BLaER1 (cell line): ENCODE data around the gene CRTC1.
A peak's percentile ranks its signal among the peaks of the same experiment; 100 is the strongest.
"Not testable (repeated sequence)": the region's sequence is repeated elsewhere in the genome, so short reads cannot be mapped to it uniquely, and the experiment has no call there.

Experiments used
- H3K27ac ChIP-seq: shearing (Covaris generic); formaldehyde crosslinking; 2 replicates; pipeline ENCODE4 v1.8.1; 2022
- H3K27me3 ChIP-seq: shearing (Covaris generic); formaldehyde crosslinking; 2 replicates; pipeline ENCODE4 v1.8.1; 2022
- H3K36me3 ChIP-seq: shearing (Covaris generic); formaldehyde crosslinking; 2 replicates; pipeline ENCODE4 v1.8.1; 2022
- H3K4me1 ChIP-seq: shearing (Covaris generic); formaldehyde crosslinking; 2 replicates; pipeline ENCODE4 v1.8.1; 2022
- H3K4me2 ChIP-seq: shearing (Covaris generic); formaldehyde crosslinking; 2 replicates; pipeline ENCODE4 v1.8.1; 2022
- H3K4me3 ChIP-seq: shearing (Covaris generic); formaldehyde crosslinking; 2 replicates; pipeline ENCODE4 v1.8.1; 2022
- H3K9ac ChIP-seq: shearing (Covaris generic); formaldehyde crosslinking; 2 replicates; pipeline ENCODE4 v1.8.1; 2022
- H3K9me3 ChIP-seq: shearing (Covaris generic); formaldehyde crosslinking; 2 replicates; pipeline ENCODE4 v1.8.1; 2022
- H4K20me1 ChIP-seq: shearing (Covaris generic); formaldehyde crosslinking; 2 replicates; pipeline ENCODE4 v1.8.1; 2022
- Cebpa-rat ChIP-seq: shearing (Covaris generic); IDR thresholded peaks from 2 replicates; pipeline ENCODE4 v1.8.1; 2022

The CRTC1 gene

GRCh38 chr19:18800636-18801035 lies 117.2 kb downstream of the CRTC1 start:
- no peak overlapping the region for H3K9ac ChIP-seq
- H3K27ac ChIP-seq, result no peak overlapping the region
- no peaks in the 10 kb centered on the region for H3K9me3 ChIP-seq
- no peak for TF ChIP-seq Cebpa-rat
- H3K4me3 ChIP-seq, result no peak overlapping the region
- H3K36me3 ChIP-seq, result no peaks in the 10 kb centered on the region
- H3K27me3 ChIP-seq, result peaks cover 50% of the 10 kb centered on the region
- no peaks in the 10 kb centered on the region for H3K4me1 ChIP-seq
- peaks cover under 1% of the 10 kb centered on the region; the same call in 1 of the 2 replicates for H4K20me1 ChIP-seq
- no peak overlapping the region for H3K4me2 ChIP-seq

- Histone ChIP-seq H3K27me3 (peaks cover 33% of the 10 kb centered on the region), H3K4me1 (no peaks in the 10 kb centered on the region), H4K20me1 (no peaks in the 10 kb centered on the region), H3K9ac (no peak overlapping the region), H3K27ac (no peak overlapping the region), H3K4me2 (no peak overlapping the region), H3K9me3 (no peaks in the 10 kb centered on the region), H3K36me3 (no peaks in the 10 kb centered on the region), H3K4me3 (no peak overlapping the region)
- TF ChIP-seq Cebpa-rat, result no peak
These were observed 118.9 kb downstream of the CRTC1 start for GRCh38 chr19:18802354-18802753.

- H3K27ac ChIP-seq, result no peak overlapping the region
- H3K27me3 ChIP-seq, result peaks cover 20% of the 10 kb centered on the region
- H3K4me3 ChIP-seq, result no peak overlapping the region
- no peaks in the 10 kb centered on the region for H3K9me3 ChIP-seq
- no peaks in the 10 kb centered on the region for H3K4me1 ChIP-seq
- H3K9ac ChIP-seq, result no peak overlapping the region
- H4K20me1 ChIP-seq, result no peaks in the 10 kb centered on the region
- no peaks in the 10 kb centered on the region for H3K36me3 ChIP-seq
- H3K4me2 ChIP-seq, result no peak overlapping the region
- TF ChIP-seq Cebpa-rat, result no peak
These were observed 120.2 kb downstream of the CRTC1 start for GRCh38 chr19:18803550-18804138.

GRCh38 chr19:18804139-18804601 lies 120.7 kb downstream of the CRTC1 start:
- Histone ChIP-seq H3K9me3 (no peaks in the 10 kb centered on the region), H4K20me1 (no peaks in the 10 kb centered on the region), H3K9ac (no peak overlapping the region), H3K4me3 (no peak overlapping the region), H3K27me3 (peaks cover 15% of the 10 kb centered on the region), H3K4me2 (no peak overlapping the region), H3K27ac (no peak overlapping the region), H3K4me1 (no peaks in the 10 kb centered on the region), H3K36me3 (no peaks in the 10 kb centered on the region)
- TF ChIP-seq Cebpa-rat, result no peak

GRCh38 chr19:18804643-18805042 lies 121.2 kb downstream of the CRTC1 start:
- TF ChIP-seq Cebpa-rat, result no peak
- Histone ChIP-seq H3K4me1 (no peaks in the 10 kb centered on the region), H3K9me3 (no peaks in the 10 kb centered on the region), H3K36me3 (no peaks in the 10 kb centered on the region), H3K27ac (no peak overlapping the region), H4K20me1 (no peaks in the 10 kb centered on the region), H3K4me3 (no peak overlapping the region), H3K4me2 (no peak overlapping the region), H3K27me3 (peaks cover 11% of the 10 kb centered on the region), H3K9ac (no peak overlapping the region)

GRCh38 chr19:18807861-18808331 lies 124.4 kb downstream of the CRTC1 start:
- no peaks in the 10 kb centered on the region for H3K36me3 ChIP-seq
- H3K4me2 ChIP-seq, result no peak overlapping the region
- no peak overlapping the region for H3K9ac ChIP-seq
- no peaks in the 10 kb centered on the region for H3K4me1 ChIP-seq
- no peaks in the 10 kb centered on the region for H4K20me1 ChIP-seq
- no peaks in the 10 kb centered on the region for H3K27me3 ChIP-seq
- no peak overlapping the region for H3K27ac ChIP-seq
- TF ChIP-seq Cebpa-rat, result no peak
- H3K4me3 ChIP-seq, result no peak overlapping the region
- no peaks in the 10 kb centered on the region for H3K9me3 ChIP-seq

- peak; percentile 46 for TF ChIP-seq Cebpa-rat
- no peaks in the 10 kb centered on the region for H4K20me1 ChIP-seq
- H3K36me3 ChIP-seq, result no peaks in the 10 kb centered on the region
- H3K9ac ChIP-seq, result no peak overlapping the region
- H3K9me3 ChIP-seq, result no peaks in the 10 kb centered on the region
- H3K27ac ChIP-seq, result no peak overlapping the region
- H3K4me2 ChIP-seq, result no peak overlapping the region
- no peak overlapping the region for H3K4me3 ChIP-seq
- H3K27me3 ChIP-seq, result no peaks in the 10 kb centered on the region
- H3K4me1 ChIP-seq, result no peaks in the 10 kb centered on the region
These were observed 125.8 kb downstream of the CRTC1 start for GRCh38 chr19:18809149-18809868.

GRCh38 chr19:18811638-18812037 lies 128.2 kb downstream of the CRTC1 start:
- H3K27ac ChIP-seq, H3K36me3 ChIP-seq, H3K27me3 ChIP-seq, H3K4me2 ChIP-seq, H3K4me3 ChIP-seq, H3K9ac ChIP-seq, H3K4me1 ChIP-seq, H4K20me1 ChIP-seq, H3K9me3 ChIP-seq: not testable (repeated sequence)

GRCh38 chr19:18814063-18814462 lies 130.6 kb downstream of the CRTC1 start:
- H3K9me3 ChIP-seq, result no peaks in the 10 kb centered on the region
- H3K36me3 ChIP-seq, result no peaks in the 10 kb centered on the region
- no peak overlapping the region for H3K4me3 ChIP-seq
- H3K9ac ChIP-seq, result no peak overlapping the region
- no peak overlapping the region for H3K27ac ChIP-seq
- H3K27me3 ChIP-seq, result no peaks in the 10 kb centered on the region
- peaks cover 9% of the 10 kb centered on the region for H3K4me1 ChIP-seq
- no peaks in the 10 kb centered on the region for H4K20me1 ChIP-seq
- TF ChIP-seq Cebpa-rat, result no peak
- no peak overlapping the region for H3K4me2 ChIP-seq

- Histone ChIP-seq H3K9me3 (no peaks in the 10 kb centered on the region), H3K4me3 (no peak overlapping the region), H3K4me2 (no peak overlapping the region), H3K36me3 (no peaks in the 10 kb centered on the region), H3K27me3 (no peaks in the 10 kb centered on the region), H4K20me1 (no peaks in the 10 kb centered on the region), H3K9ac (no peak overlapping the region), H3K27ac (no peak overlapping the region), H3K4me1 (peaks cover 9% of the 10 kb centered on the region)
- TF ChIP-seq Cebpa-rat, result no peak
These were observed 132.2 kb downstream of the CRTC1 start for GRCh38 chr19:18815673-18816072.

- not testable (repeated sequence) for H3K9me3 ChIP-seq, H3K9ac ChIP-seq, H3K4me2 ChIP-seq, H3K27ac ChIP-seq, H3K36me3 ChIP-seq, H3K4me1 ChIP-seq, H3K27me3 ChIP-seq, H4K20me1 ChIP-seq, H3K4me3 ChIP-seq
These were observed 133.2 kb downstream of the CRTC1 start for GRCh38 chr19:18816645-18817044.
